ENCODE data around the gene BRCC3.

- TF ChIP-seq SUZ12 (IDR thresholded peaks at IDR 0.05; ENCODE audit: extremely low read depth, insufficient read depth, insufficient read length) (no peak), YY1 (IDR thresholded peaks at IDR 0.05; ENCODE audit: insufficient read depth, insufficient read length) (no peak)
These were observed 25.0 kb upstream of the BRCC3 start for GRCh38 chrX:155046129-155046810.
